GM18858 (cell line): Measurements from ENCODE around the gene STAT6.

Source experiments
- ATAC-seq: cut with Tn5 transposase; IDR thresholded peaks from one replicate; pipeline ENCODE4 v1.9.1; 2021; ENCODE audit not compliant: unreplicated experiment

The STAT6 gene

DNA sequence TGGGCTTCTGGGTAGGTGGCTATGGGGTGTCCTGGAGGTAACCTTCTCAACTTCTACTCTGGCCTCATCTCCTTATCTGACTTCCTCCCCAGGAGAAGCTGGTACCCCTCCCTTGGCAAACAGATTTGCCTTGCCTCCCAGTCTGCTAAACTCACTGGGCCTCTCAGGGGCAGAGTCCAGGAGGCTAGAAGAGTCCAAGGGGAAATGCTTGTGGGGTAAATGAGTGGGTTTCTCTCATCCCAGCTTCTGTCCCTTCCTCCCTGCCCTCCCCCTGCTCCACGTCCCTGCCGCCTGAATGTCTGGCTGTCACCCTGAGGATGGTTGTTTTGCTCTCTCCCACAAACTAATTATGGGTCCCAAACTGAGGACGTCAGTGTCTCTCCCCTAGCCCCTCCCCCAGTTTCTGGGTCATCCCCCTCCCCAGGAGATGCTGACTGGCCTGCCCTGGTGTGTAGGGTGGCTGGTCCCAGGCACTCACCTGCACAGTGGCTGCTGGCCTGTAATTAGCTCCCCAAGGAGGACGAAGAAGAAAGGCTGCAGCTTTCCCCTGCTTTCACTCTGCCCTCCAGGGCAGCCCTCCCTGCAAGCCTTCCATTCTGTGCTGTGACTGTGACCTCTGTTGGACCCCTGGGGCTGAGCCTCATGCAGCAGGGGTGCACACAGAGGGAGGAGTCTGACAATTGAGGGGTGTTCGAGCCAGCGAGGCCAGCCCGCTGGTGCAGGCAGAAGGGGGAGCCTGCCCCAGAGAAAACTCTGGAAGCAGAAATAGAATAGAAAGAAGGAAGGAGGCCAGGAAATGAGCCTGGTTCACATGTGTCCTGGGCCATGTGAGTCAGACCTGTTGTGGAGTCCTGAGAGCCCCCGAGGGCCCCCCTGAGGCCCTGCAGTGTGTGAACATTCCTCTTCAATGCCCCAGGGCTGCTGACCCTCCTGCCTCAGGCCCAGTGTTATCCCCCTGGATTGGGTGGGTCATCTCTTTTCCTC, 36.1 kb upstream of the STAT6 start, which contains the start of gene LRP1-AS:
TSS of gene LRP1-AS (minus strand) at position 659 of the 984 bp plus-strand sequence.
- ATAC-seq, result no peak

DNA sequence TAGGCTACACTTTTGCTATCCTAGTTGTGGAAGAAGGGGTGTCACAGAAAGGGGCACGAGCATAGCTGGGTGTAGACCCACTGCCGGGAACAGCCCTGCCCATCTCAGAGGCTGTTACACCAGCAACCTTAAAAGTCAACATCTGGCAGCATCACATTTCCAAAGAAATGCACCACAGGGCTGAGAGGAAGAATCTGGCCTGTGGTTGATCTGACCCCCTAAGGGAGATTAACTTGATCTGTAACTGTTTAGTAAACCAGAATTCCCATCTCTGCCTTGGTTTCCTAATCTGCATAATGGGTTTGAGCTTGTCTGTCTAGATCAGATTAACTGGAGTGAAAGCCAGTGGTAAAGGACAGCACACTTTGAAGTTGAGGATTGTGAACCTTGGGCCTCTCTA, 34.9 kb upstream of the STAT6 start:
- ATAC-seq, result no peak

DNA sequence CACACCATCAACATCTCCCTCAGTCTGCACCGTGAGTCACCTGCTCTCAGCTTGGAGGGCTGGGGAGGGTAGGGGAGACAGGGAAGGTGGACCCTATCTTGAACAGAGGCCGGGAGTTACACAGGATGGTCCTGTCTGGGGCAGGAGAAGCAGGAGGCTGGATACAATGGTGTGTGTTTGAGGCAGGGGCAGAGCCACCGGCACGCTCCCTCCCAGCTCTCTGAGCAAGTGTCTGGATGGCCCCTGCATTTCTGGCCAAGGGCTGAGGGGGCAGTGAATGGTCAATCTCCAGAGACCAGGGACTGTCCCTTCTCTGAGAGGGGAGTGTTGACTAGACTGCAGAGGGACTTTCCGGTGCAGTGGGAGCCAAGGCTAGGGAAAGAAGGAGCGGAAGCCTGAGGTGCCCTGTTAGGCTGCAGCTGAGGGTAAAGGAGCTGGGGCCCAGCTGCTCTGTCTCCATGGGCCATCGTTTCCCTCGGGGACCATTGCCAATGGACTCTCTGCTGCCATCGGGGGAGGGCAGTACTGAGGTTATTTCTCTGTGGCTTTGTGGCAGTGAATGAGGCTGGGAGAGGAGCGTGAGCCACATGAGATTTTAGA, 34.4 kb upstream of the STAT6 start:
- ATAC-seq, result no peak

DNA sequence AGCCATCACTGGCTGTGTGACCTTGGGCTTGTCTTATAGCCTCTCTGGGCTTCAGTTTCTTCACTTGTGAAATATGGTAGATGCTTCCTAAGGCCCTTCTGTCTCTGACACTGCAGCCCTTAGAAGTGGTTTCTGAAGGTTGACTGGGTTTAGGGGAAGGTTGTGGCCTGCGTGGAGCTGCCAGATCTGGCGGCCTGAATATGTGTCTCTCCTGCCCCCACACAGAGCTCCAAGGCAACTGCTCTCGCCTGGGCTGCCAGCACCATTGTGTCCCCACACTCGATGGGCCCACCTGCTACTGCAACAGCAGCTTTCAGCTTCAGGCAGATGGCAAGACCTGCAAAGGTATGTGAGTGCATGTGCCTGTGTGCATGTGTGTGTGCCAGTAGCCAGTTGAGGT, 32.3 kb upstream of the STAT6 start:
- ATAC-seq, result no peak

DNA sequence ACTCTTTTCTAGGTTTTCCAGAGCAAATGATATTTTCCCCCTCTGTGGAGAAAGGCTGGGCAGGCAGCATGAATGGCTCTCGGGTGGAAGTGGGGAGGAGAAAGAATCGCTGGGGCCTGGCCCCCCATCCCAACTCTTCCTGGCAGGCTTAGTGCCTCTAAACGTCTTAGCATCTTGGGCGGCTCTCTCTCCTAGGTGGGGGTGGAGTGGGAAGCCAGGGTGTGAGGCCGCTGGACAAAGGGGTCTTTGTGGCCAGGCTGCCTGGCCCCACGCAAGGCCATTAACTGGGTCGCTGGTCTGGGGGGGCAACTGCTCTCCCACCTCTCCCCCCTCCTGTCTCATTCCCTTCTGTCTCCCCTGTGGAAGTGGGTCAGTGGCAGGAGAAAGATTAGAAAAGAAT, 31.6 kb upstream of the STAT6 start:
- no peak for ATAC-seq

DNA sequence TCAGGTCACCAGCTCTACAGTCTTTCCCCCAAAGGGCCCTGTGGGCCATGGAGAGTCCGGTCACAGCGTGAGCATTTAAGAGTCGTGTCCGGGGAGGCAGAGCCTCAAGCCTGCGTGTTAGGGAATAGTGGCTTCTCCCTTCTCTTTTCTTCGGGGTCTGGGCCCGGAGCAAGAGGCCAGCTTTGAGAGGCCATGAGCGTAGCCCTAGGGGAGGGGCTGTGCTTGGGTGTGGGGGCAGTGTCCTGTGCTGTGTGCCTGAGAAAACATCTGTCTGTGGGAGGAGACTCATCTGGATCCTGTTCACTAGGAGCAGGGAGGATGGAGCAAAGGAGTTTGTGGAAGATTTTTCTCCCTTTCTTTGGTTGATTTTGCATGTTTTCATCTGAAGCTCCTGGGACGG, 31.0 kb upstream of the STAT6 start:
- ATAC-seq, result no peak

DNA sequence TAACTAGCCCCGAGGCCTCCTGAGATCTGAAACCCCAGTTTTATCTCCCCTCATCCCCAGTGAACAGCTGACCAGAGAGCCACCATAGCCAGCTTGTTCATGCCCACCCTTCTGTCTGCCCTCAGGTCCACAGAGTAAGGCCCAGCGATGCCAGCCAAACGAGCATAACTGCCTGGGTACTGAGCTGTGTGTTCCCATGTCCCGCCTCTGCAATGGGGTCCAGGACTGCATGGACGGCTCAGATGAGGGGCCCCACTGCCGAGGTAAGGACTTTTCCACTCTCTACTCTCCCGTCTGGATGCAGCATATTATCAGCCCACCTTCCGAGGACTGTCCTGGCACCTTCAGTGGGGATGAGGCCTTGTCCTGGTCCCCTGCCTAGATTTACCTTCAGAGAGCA, 30.1 kb upstream of the STAT6 start:
- ATAC-seq, result no peak

DNA sequence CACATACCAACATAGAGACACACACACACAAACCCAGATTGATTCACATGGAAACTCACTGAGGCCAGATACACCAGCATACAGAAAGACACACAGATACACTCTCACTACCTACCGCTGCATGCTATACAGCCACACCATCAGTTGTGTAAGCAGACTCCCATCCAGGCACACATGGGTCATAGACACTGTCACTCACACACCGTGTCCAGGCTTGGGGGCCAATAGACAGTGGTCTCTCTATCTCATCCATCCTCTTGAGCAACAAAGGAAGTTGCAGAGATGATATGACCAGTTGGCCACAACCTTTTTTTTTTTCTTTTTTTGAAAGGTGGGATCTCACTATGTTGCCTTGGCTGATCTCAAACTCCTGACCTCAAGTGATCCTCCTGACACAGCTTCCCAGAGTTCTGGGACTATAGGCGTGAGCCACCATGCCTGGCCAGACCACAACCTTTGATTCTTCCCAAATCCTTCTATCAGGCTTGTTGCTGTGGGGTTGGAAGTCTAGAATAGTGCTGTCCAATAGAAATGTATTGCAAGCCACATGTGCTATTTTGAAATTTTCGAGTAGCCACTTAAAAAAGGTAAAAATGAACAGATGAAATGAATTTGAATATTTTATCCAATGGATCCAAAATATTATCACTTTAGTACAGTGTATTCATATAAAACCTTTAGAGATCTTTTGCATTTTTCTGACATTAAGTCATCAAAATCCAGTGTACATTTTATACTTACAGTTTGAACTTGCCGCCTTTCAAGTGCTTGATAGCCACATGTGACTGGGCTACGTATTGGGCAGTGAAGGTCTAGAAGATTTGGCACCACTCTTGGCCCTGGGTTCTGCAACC, 28.9 kb upstream of the STAT6 start:
- ATAC-seq, result no peak

DNA sequence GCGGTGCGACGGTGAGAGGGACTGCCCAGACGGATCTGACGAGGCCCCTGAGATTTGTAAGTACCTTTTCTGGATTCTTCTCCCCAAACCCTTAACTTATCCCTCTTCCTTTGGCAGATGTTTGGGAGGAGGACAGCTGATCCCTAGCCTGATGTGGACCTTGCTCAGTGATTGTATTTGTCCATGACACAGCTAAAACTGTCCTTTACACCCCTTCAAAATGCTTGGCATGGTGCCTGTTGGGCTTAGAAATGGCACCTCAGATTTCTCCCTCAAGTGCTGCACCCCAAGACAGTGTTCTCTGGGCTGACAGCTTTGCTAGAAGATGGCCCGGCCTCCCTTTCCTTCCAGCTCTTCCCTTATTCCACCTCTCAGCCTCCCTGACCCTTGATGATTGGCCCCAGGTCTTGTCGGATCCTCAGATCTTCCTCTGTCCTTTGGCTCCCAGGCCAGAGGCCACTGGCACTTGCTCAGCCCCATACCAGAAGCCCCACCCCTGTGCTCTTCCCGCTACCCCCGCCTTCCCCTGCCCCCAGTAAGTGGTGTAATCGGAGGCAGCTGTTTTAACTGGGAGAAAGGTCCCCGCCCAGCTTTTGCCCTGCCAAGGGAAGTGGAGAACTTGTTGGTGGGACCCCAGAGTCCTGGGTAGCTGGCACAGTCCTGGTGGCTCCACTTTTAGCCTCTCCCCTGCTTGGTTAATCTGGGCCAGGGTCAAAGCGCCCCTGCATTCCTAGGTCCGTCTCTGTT, 27.5 kb upstream of the STAT6 start:
- no peak for ATAC-seq

DNA sequence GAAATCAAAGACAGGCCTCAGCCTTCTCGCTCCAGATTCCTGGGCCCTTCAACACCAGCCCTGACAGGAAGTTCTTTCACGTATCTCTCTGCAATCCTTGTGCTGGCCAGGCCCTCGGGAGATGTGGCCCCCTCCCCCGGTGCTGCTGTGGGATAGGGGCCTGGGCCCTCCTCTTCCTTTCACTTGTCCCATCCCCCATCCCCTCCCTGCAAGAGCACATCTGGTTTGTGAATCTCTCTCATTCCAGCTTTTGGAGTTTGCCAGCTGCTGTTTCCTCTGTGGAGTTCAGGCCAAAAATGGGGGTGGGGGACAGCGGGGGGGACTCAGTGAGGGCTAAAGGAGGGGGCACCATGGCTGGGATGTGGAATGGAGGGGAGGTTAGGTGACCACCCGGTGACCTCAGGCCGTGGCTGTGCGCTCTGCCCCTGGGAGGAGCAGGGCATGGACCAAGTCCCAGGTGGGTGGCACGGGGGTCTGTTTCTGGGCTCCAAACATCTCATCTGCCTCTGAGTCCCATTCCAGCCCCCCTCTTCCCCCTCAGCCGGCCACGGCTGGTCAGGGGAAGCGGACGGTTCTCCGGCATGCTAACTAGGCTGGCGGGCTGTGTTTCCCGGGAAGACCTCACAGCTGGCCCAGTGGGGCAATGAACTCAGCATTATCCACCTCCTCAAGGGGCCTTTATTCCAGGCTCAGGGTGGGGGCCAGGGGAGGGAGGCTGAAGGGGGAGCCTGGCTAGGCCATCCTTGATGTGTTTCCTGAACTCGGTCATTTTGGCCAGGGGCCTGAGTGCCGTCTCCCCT, 24.6 kb upstream of the STAT6 start:
- ATAC-seq, result no peak

DNA sequence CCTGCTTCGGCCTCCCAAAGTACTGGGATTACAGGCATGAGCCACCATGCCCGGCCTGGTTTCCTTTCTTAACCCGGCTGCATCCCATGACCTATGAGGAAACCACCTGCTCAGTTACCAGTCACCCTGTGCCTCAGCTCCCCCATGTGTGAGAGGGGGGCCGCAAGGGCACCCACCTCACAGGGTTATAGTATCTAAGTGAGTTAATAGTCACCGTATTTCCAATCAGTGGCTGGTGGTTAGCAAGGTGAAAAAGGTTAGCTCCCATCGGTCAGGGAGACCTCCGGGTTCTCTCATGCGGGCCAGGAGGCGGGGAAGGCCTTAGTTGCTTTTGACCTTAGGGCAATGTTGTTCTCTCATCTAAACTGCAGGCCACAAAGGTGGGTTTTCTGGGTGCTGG, 23.8 kb upstream of the STAT6 start:
- ATAC-seq, result no peak

DNA sequence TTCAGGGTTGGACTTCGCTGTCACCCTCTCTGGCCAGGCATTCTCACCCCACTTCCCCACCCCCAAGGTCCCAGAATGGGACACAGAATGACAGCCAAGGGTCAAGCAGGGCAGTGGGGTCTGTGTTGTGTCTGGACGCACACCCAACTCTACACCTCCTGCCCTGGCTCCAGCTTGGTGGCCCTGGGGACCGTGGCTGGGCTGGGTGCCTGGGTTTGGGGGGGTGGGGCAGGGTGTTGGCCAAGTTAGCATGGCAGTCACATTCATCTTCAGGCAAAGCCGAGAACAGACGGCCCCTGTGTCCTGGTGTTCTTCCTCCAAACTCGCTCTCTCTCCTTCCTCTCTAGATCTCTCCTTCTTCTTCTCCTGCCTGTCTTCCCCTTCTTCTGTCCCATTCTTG, 22.8 kb upstream of the STAT6 start:
- ATAC-seq, result no peak

DNA sequence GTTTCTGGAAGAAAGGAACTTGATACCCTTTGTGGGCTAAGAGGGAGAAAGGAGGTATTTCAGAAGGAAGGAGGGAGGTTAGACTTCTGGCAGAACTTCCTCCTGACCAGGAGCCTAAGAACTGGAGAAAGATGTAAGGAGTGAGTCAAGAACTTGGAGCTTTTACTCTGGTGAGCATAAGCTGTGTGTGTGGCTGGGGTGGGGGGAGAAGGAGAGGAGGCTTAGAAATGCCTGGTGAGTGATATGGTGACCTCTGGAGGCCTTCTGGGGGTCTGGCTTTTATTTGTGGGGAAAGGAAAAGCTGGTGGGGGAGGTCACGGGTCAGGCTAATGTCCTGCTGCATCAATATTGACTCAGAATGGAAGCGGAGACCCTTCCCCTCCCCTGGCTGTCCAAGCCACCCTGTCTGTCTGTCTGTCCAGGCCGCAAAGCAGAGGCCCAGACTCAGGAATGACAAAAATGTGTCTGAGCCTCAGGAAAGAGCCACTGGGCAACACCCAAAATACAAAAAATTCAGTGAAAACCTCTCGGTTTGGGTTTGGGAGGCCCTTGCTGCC, 21.9 kb upstream of the STAT6 start:
- ATAC-seq, result no peak

DNA sequence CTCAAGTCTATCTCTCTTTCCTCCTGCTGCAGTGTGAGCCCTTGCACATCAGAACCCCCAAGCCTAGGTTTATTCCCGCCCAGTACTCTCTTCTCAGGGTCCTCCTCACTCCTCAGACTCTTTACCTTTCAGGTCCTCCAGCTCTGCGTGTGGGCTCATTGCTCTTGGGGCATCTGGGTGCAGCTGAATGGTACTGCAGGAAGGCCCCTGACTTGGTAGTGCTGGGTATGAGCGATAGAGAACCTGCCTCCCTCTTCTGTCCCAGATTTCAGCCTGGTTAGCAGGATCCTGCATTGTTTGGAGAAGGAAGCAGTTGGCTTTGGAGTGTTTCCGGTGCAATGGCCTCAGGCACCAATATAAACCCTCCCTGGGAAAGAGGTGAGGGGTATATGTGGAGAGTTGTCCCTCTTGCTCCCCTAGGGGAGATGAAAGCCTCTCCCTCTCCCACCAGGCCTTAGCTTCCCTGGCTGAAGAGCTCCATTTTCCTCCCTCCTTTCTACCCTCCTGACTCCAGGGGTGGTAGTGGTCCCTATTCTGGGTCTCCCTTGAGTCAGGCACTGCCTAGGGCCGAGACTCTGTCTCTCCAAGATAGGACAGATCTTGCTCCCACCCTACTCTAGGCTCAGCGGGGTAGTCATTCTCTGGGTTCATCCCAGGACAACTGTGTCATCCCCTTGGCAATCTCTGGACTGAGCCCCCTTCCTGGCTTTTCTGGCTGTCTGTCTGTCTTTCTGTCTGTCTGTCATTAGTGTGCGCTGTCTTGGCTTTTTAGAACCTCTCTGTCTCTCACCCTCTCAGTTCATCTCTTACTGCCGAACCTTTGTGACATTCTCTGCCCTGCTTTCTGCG, 21.0 kb upstream of the STAT6 start:
- ATAC-seq, result no peak

DNA sequence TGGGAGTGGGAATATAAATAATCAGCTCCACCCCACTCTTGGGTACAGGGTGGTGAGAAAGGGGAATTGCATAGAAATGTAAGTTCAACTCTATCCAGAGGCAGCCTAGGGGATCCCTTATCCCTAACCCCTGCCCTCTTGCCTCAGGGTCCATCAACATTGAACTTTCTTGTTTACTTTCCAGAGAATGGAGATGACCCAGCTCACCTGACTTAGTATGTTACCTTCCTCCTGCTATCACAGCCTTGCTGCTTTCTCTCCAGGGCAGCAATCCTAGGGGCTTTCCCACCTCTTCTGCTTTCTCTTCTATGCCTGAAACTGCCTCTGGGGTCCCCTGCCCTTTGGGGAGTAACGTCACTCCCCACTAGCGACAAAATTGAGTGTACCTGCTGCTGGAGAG, 19.8 kb upstream of the STAT6 start:
- no peak for ATAC-seq

DNA sequence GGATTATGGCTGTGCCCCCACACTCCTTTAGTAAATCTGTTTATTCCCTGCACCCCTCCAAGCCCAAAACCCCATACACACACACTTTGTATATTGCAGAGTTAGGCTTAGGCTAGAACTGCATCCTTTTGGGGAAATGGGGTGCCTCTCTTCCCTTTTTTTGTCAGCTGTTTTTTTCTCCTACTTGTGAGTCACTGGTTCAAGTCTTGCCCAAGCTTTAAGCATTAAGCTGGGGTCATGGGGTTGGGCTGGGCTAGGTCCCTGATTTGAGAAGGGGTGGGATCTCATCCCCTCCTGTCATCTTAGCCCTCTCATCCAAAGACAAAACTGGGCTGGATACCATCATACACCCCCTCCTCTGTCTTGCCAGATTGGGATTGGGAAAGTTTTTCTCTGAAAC, 18.7 kb upstream of the STAT6 start:
- ATAC-seq, result no peak

DNA sequence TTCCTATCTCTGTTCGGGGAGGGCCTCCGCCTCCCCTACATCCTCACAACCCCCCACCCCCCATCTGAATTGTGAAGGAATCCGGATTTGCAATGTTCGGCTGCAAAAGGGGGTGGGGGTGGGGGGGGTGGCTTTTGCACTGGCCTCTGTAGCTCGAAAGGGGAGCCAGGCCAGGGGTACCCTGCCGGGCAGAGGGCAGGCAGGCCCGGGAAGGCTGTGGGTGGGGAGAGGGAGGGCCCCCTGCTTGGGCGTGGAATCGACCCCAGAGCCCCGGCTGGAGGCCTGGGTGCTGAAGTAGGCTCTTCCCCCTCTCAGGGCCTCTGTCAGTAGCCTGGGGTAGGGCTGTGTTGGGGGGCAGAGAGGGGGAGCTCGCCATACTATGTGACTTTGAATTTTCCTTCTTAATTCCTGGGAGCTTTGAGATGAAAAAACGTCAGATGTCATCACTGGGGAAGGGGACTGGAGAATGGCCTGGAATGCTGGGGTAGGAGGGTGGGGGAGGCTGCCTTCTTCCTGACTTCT, 18.2 kb upstream of the STAT6 start:
- ATAC-seq, result no peak

DNA sequence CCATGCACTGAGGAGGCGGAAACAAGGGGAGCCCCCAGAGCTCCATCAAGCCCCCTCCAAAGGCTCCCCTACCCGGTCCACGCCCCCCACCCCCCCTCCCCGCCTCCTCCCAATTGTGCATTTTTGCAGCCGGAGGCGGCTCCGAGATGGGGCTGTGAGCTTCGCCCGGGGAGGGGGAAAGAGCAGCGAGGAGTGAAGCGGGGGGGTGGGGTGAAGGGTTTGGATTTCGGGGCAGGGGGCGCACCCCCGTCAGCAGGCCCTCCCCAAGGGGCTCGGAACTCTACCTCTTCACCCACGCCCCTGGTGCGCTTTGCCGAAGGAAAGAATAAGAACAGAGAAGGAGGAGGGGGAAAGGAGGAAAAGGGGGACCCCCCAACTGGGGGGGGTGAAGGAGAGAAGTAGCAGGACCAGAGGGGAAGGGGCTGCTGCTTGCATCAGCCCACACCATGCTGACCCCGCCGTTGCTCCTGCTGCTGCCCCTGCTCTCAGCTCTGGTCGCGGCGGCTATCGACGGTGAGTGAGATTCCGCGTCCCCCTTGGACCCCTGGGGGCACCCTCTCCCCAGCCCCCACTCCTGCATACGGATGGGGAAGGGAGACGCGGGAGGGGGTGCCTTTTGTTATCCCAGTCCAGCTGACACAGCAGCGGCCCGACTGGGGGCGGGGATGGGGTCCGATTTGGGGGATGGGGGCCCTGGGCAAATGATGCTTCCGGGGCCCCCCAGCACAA, 17.5 kb upstream of the STAT6 start:
- no peak for ATAC-seq
